GM18511 (cell line): Measurements from ENCODE around the gene CCDC198.
A peak's percentile ranks its signal among the peaks of the same experiment; 100 is the strongest.

Source experiments
- ATAC-seq: cut with Tn5 transposase; IDR thresholded peaks from one replicate; pipeline ENCODE4 v1.9.1; 2021; ENCODE audit warnings: mild to moderate bottlenecking, moderate library complexity; ENCODE audit not compliant: unreplicated experiment

The CCDC198 gene

GRCh38 chr14:57493467-57494181 lies at the start of gene CCDC198:
CCDC198 (minus strand) TSS chr14:57493857; CDS start chr14:57493715, 142 bp downstream.
- peak; percentile 83 for ATAC-seq

- peak; percentile 76 for ATAC-seq
These were observed 39.6 kb upstream of the CCDC198 start for GRCh38 chr14:57533214-57533613.

GRCh38 chr14:57530571-57530970 lies 36.9 kb upstream of the CCDC198 start:
- no peak for ATAC-seq

- ATAC-seq: no peak
These were observed 33.3 kb upstream of the CCDC198 start for GRCh38 chr14:57526942-57527341.

GRCh38 chr14:57519043-57519442 lies 25.4 kb upstream of the CCDC198 start:
- no peak for ATAC-seq

- no peak for ATAC-seq
These were observed 18.6 kb upstream of the CCDC198 start for GRCh38 chr14:57512220-57512619.

- no peak for ATAC-seq
These were observed 15.1 kb upstream of the CCDC198 start for GRCh38 chr14:57508756-57509155.

GRCh38 chr14:57502586-57503254 lies 9.1 kb upstream of the CCDC198 start:
- ATAC-seq: no peak

- ATAC-seq: no peak
These were observed 7.4 kb upstream of the CCDC198 start for GRCh38 chr14:57501039-57501557.

- no peak for ATAC-seq
These were observed 5.0 kb upstream of the CCDC198 start for GRCh38 chr14:57498659-57499058.

- no peak for ATAC-seq
These were observed 4.4 kb upstream of the CCDC198 start for GRCh38 chr14:57498035-57498434.

GRCh38 chr14:57495416-57495815 lies 1.8 kb upstream of the CCDC198 start:
- ATAC-seq: no peak

GRCh38 chr14:57492859-57493258 lies 798 bp downstream of the CCDC198 start:
- ATAC-seq: no peak

GRCh38 chr14:57491640-57492039 lies 2.0 kb downstream of the CCDC198 start:
- ATAC-seq: no peak

GRCh38 chr14:57487771-57488170 lies 5.9 kb downstream of the CCDC198 start:
- ATAC-seq: no peak

GRCh38 chr14:57486767-57487379 lies 6.8 kb downstream of the CCDC198 start:
- ATAC-seq: no peak

GRCh38 chr14:57485635-57486034 lies 8.0 kb downstream of the CCDC198 start:
- ATAC-seq: peak; percentile 97

GRCh38 chr14:57482120-57482519 lies 11.5 kb downstream of the CCDC198 start:
- no peak for ATAC-seq

- ATAC-seq: no peak
These were observed 13.6 kb downstream of the CCDC198 start for GRCh38 chr14:57480051-57480450.

GRCh38 chr14:57479197-57479596 lies 14.5 kb downstream of the CCDC198 start:
- no peak for ATAC-seq

GRCh38 chr14:57478050-57478449 lies 15.6 kb downstream of the CCDC198 start:
- no peak for ATAC-seq

GRCh38 chr14:57470909-57471308 lies 22.7 kb downstream of the CCDC198 start:
- no peak for ATAC-seq
